Activated CD8-positive, alpha-beta T cell treated with anti-CD3 and anti-CD28 coated beads for 36 hours (primary cell): ENCODE measurements around the gene ADRA2A. TPM values are rescaled to one million over a fixed set of nuclear protein-coding genes. Genes with fewer than 3 reads are reported as not detected.

Experiments used
- ATAC-seq: fragments of 200-7000 bp; cut with Tn5 transposase; one replicate; pipeline ENCODE4 v1.10.0; 2021; ENCODE audit warnings: mild to moderate bottlenecking, moderate library complexity
- CTCF ChIA-PET: fragments of 350-600 bp; sonication (Branson Sonifier 250); formaldehyde crosslinking; loops from one replicate; lab custom pipeline; 2021; ENCODE audit warnings: antibody characterized with exemption; lab: Charles Lee
- POLR2A ChIA-PET: fragments of 350-600 bp; sonication (Branson Sonifier 250); formaldehyde crosslinking; loops from one replicate; lab custom pipeline; 2021; ENCODE audit warnings: antibody characterized with exemption; lab: Charles Lee
- DNase-seq: peaks from one replicate; pipeline ENCODE4 v3.0.0-alpha.2; 2020
- H3K27ac Mint-ChIP-seq: one replicate; pipeline ENCODE4 v1.8.0; 2021; ENCODE audit warnings: mild to moderate bottlenecking, mixed read lengths
- H3K27me3 Mint-ChIP-seq: one replicate; pipeline ENCODE4 v1.8.0; 2021; ENCODE audit warnings: mixed read lengths
- H3K36me3 Mint-ChIP-seq: one replicate; pipeline ENCODE4 v1.8.0; 2021; ENCODE audit warnings: low read depth, mixed read lengths
- H3K4me1 Mint-ChIP-seq: one replicate; pipeline ENCODE4 v1.8.0; 2021; ENCODE audit warnings: low read depth, mixed read lengths
- H3K4me3 Mint-ChIP-seq: one replicate; pipeline ENCODE4 v1.8.0; 2021; ENCODE audit warnings: mild to moderate bottlenecking, moderate library complexity, mixed read lengths
- H3K9me3 Mint-ChIP-seq: one replicate; pipeline ENCODE4 v1.8.0; 2021; ENCODE audit warnings: mixed read lengths
- CTCF ChIP-seq: fragments of 200-600 bp; IDR thresholded peaks from one replicate; pipeline ENCODE4 v1.8.0; 2022; ENCODE audit warnings: antibody characterized with exemption, mild to moderate bottlenecking
- intact Hi-C: fragments of 100-400 bp; cut with micrococcal nuclease; formaldehyde crosslinking; loops from one replicate; pipeline ENCODE4 v1.10.0; 2022
- total RNA-seq, 2 experiments: library from RNA; stranded (reverse); gene quantifications; one replicate each; pipeline ENCODE4 v1.2.3, GENCODE V29; 2021

The ADRA2A gene
- total RNA-seq, 2 experiments from 2014 or later, result 0.07 TPM; not detected in 1

GRCh38 chr10:111113238-111113960, 36.6 kb downstream of the ADRA2A start:
- no peak for DNase-seq
- H3K27ac Mint-ChIP-seq, result no peak overlapping the region
- no peak for ATAC-seq

GRCh38 chr10:111113961-111114757, 37.3 kb downstream of the ADRA2A start:
- CTCF ChIA-PET, result interaction anchor here (0.6 to 0.7 kb wide), 2 partner anchors 108 to 223 kb away, joined by 3 read pairs; no protein-coding TSS in a partner anchor
- no peaks in the 10 kb centered on the region for H3K27me3 Mint-ChIP-seq
- DNase-seq (no peak), ATAC-seq (no peak)
- peaks cover 6% of the 10 kb centered on the region for H3K4me1 Mint-ChIP-seq
- H3K36me3 Mint-ChIP-seq, result no peaks in the 10 kb centered on the region
- no peaks in the 10 kb centered on the region for H3K9me3 Mint-ChIP-seq
- no peak overlapping the region for H3K4me3 Mint-ChIP-seq
- POLR2A ChIA-PET, result no interaction called here
- no peak overlapping the region for H3K27ac Mint-ChIP-seq
- intact Hi-C loops, result no loop called here
- TF ChIP-seq CTCF, result no peak

More at GRCh38 chr10:111113238-111113960, 36.6 kb downstream of the ADRA2A start:
- Mint-ChIP-seq H3K4me3 (no peak overlapping the region), H3K27me3 (no peaks in the 10 kb centered on the region), H3K9me3 (no peaks in the 10 kb centered on the region), H3K36me3 (no peaks in the 10 kb centered on the region), H3K4me1 (peaks cover 6% of the 10 kb centered on the region)
- CTCF ChIA-PET, result interaction anchor here (0.6 kb wide), 1 partner anchor 223 kb away, joined by 3 read pairs; no protein-coding TSS in a partner anchor
- POLR2A ChIA-PET, result no interaction called here
- intact Hi-C loops, result no loop called here
- no peak for TF ChIP-seq CTCF

- no peaks in the 10 kb centered on the region for H3K9me3 Mint-ChIP-seq
Observed at GRCh38 chr10:111114758-111115500, 38.1 kb downstream of the ADRA2A start.

GRCh38 chr10:111116211-111116610, 39.4 kb downstream of the ADRA2A start:
- ChIA-PET POLR2A (no interaction called here), CTCF (no interaction called here)
- Mint-ChIP-seq H3K27me3 (no peaks in the 10 kb centered on the region), H3K9me3 (no peaks in the 10 kb centered on the region), H3K27ac (no peak overlapping the region), H3K4me3 (no peak overlapping the region), H3K4me1 (peaks cover 6% of the 10 kb centered on the region), H3K36me3 (no peaks in the 10 kb centered on the region)
- no peak for ATAC-seq
- no peak for DNase-seq
- no peak for TF ChIP-seq CTCF
- intact Hi-C loops, result no loop called here

More at GRCh38 chr10:111114758-111115500, 38.1 kb downstream of the ADRA2A start:
- no peak overlapping the region for H3K4me3 Mint-ChIP-seq
- H3K27me3 Mint-ChIP-seq, result no peaks in the 10 kb centered on the region
- no peak for ATAC-seq
- ChIA-PET POLR2A (no interaction called here), CTCF (interaction anchor here (0.7 kb wide), 1 partner anchor 109 kb away, joined by 3 read pairs; no protein-coding TSS in a partner anchor)
- no peak overlapping the region for H3K27ac Mint-ChIP-seq
- DNase-seq, result no peak
- H3K36me3 Mint-ChIP-seq, result no peaks in the 10 kb centered on the region
- intact Hi-C loops, result no loop called here
- peaks cover 6% of the 10 kb centered on the region for H3K4me1 Mint-ChIP-seq
- TF ChIP-seq CTCF, result no peak
